CD4-positive, alpha-beta memory T cell (primary cell): ENCODE data around the gene PRDX5. TPM values are rescaled to one million over a fixed set of nuclear protein-coding genes. Genes with fewer than 3 reads are reported as not detected.

Experiments used
- CTCF ChIA-PET: fragments of 350-600 bp; sonication (Branson Sonifier 250); formaldehyde crosslinking; loops from one replicate; lab custom pipeline; 2021; ENCODE audit warnings: inconsistent platforms; ENCODE audit not compliant: partially characterized antibody; lab: Charles Lee
- POLR2A ChIA-PET: fragments of 350-600 bp; sonication (Branson Sonifier 250); formaldehyde crosslinking; loops from one replicate; lab custom pipeline; 2021; ENCODE audit not compliant: partially characterized antibody; lab: Charles Lee
- DNase-seq, 5 donors: peaks; one replicate each; pipeline versions ENCODE4 v3.0.0 to v3.0.0-alpha.2; 2020 to 2022; ENCODE audit warnings: mixed read lengths in 1 of 5
- H3K27ac ChIP-seq: one replicate; pipeline ENCODE4 v1.7.0; 2013; ENCODE audit warnings: low read depth, low read length
- H3K27me3 ChIP-seq: 2 replicates; pipeline ENCODE4 v1.7.0; 2013; ENCODE audit warnings: mild to moderate bottlenecking, low read length, moderate library complexity; ENCODE audit not compliant: insufficient read depth
- H3K36me3 ChIP-seq: 2 replicates; pipeline ENCODE4 v1.7.0; 2013; ENCODE audit warnings: mild to moderate bottlenecking, low read length, moderate library complexity; ENCODE audit not compliant: insufficient read depth
- H3K4me1 ChIP-seq: 2 replicates; pipeline ENCODE4 v1.7.0; 2013; ENCODE audit warnings: mild to moderate bottlenecking, low read length, moderate library complexity; ENCODE audit not compliant: insufficient read depth
- H3K4me3 ChIP-seq, 2 donors: one replicate each; pipeline ENCODE4 v1.7.0; 2013; ENCODE audit warnings: low read length in 2 of 2, mild to moderate bottlenecking in 1 of 2
- H3K9me3 ChIP-seq, 2 donors: one replicate each; pipeline ENCODE4 v1.7.0; 2013; ENCODE audit warnings: low read length in 2 of 2, control low read depth in 1 of 2; ENCODE audit not compliant: control insufficient read depth in 1 of 2
- H3K27ac Mint-ChIP-seq, 7 donors: one replicate each; pipeline ENCODE4 v1.8.0; 2020 to 2021; ENCODE audit warnings: mixed read lengths in 7 of 7, mild to moderate bottlenecking in 6 of 7, inconsistent platforms in 3 of 7, moderate library complexity in 3 of 7
- H3K27me3 Mint-ChIP-seq, 2 donors: one replicate each; pipeline ENCODE4 v1.8.0; 2020 to 2021; ENCODE audit warnings: mixed read lengths in 2 of 2
- H3K36me3 Mint-ChIP-seq, 2 donors: one replicate each; pipeline ENCODE4 v1.8.0; 2020 to 2021; ENCODE audit warnings: mixed read lengths in 2 of 2, inconsistent platforms in 1 of 2, mild to moderate bottlenecking in 1 of 2
- H3K4me1 Mint-ChIP-seq, 4 donors: one replicate each; pipeline ENCODE4 v1.8.0; 2020 to 2021; ENCODE audit warnings: mixed read lengths in 4 of 4, mild to moderate bottlenecking in 1 of 4
- H3K4me3 Mint-ChIP-seq, 8 donors: one replicate each; pipeline ENCODE4 v1.8.0; 2020 to 2021; ENCODE audit warnings: mixed read lengths in 8 of 8, mild to moderate bottlenecking in 7 of 8, moderate library complexity in 6 of 8, inconsistent platforms in 3 of 8
- H3K9me3 Mint-ChIP-seq, 8 donors: one replicate each; pipeline ENCODE4 v1.8.0; 2020 to 2021; ENCODE audit warnings: mixed read lengths in 8 of 8, mild to moderate bottlenecking in 5 of 8, inconsistent platforms in 3 of 8, moderate library complexity in 1 of 8
- intact Hi-C: fragments of 100-400 bp; cut with micrococcal nuclease; formaldehyde crosslinking; loops from one replicate; pipeline ENCODE4 v1.15.1; 2023
- microRNA-seq: library from miRNA; unstranded; fragments of <30 nt; microRNA quantifications from one replicate; pipeline ENCODE4 v1.2.0, GENCODE V29; 2021; ENCODE audit warnings: borderline replicate concordance, borderline number of aligned reads, borderline microRNAs expressed, mixed read lengths
- polyA plus RNA-seq, 2 donors: library from polyadenylated mRNA; unstranded; fragments of 300-500 nt; fragmentation: Illumina TruSeq; gene quantifications; one replicate each; pipeline ENCODE4 v1.2.3, GENCODE V29; 2021
- total RNA-seq, 2 experiments: library from RNA; stranded (reverse); gene quantifications; one replicate each; pipeline ENCODE4 v1.2.3, GENCODE V29; 2021

Gene PRDX5
- total and polyA plus RNA-seq, 4 experiments from 2014 or later: 57.6 to 251 (median 111) TPM

GRCh38 chr11:64368673-64369074, 50.8 kb downstream of the PRDX5 start:
- no peaks in the 10 kb centered on the region for H3K27me3 ChIP-seq
- H3K27ac Mint-ChIP-seq: no peak overlapping the region

GRCh38 chr11:64369440-64370421, 51.8 kb downstream of the PRDX5 start:
- intact Hi-C loops: no loop called here
- Histone ChIP-seq H3K36me3 (peaks cover 26% of the 10 kb centered on the region), H3K4me3 (no peak overlapping the region), H3K9me3 (no peaks in the 10 kb centered on the region), H3K27ac (no peak overlapping the region), H3K27me3 (no peaks in the 10 kb centered on the region), H3K4me1 (no peaks in the 10 kb centered on the region)
- CTCF ChIA-PET: interaction anchor here (1.2 kb wide), 1 partner anchor 10 kb away, joined by 3 read pairs; no protein-coding TSS in a partner anchor
- Mint-ChIP-seq H3K9me3 (peaks cover 0 to 2% (median 0%) of the 10 kb centered on the region in 8 donors), H3K4me3 (no peak overlapping the region), H3K27ac (no peak overlapping the region), H3K4me1 (peaks cover 0 to 4% (median 0%) of the 10 kb centered on the region in 4 donors), H3K36me3 (peaks cover 17 to 31% of the 10 kb centered on the region in 2 donors), H3K27me3 (no peaks in the 10 kb centered on the region)
- POLR2A ChIA-PET: interaction anchor here (0.6 to 0.7 kb wide), 2 partner anchors 10 to 803 kb away, joined by 3 read pairs; no protein-coding TSS in a partner anchor
- DNase-seq: no peak

More at GRCh38 chr11:64368673-64369074, 50.8 kb downstream of the PRDX5 start:
- Mint-ChIP-seq H3K4me3 (no peak overlapping the region), H3K36me3 (peaks cover 22 to 36% of the 10 kb centered on the region in 2 donors), H3K9me3 (peaks cover 0 to 2% (median 0%) of the 10 kb centered on the region in 8 donors), H3K27me3 (no peaks in the 10 kb centered on the region), H3K4me1 (peaks cover 0 to 4% (median 0%) of the 10 kb centered on the region in 4 donors)
- DNase-seq: no peak
- H3K4me1 ChIP-seq: no peaks in the 10 kb centered on the region
- H3K36me3 ChIP-seq: peaks cover 29% of the 10 kb centered on the region
- POLR2A ChIA-PET: no interaction called here
- intact Hi-C loops: no loop called here
- CTCF ChIA-PET: interaction anchor here (1.2 kb wide), 1 partner anchor 9 kb away, joined by 3 read pairs; no protein-coding TSS in a partner anchor
- H3K27ac ChIP-seq: no peak overlapping the region
- no peak overlapping the region for H3K4me3 ChIP-seq
- no peaks in the 10 kb centered on the region for H3K9me3 ChIP-seq

GRCh38 chr11:64371201-64371600, 53.3 kb downstream of the PRDX5 start:
- CTCF ChIA-PET: no interaction called here
- Histone ChIP-seq H3K4me1 (no peaks in the 10 kb centered on the region), H3K27me3 (no peaks in the 10 kb centered on the region), H3K4me3 (no peak overlapping the region), H3K36me3 (peaks cover 15% of the 10 kb centered on the region), H3K9me3 (no peaks in the 10 kb centered on the region), H3K27ac (no peak overlapping the region)
- H3K4me3 Mint-ChIP-seq: no peak overlapping the region
- intact Hi-C loops: no loop called here
- peaks cover 17 to 20% of the 10 kb centered on the region in 2 donors for H3K36me3 Mint-ChIP-seq
- H3K4me1 Mint-ChIP-seq: peaks cover 0 to 4% (median 0%) of the 10 kb centered on the region in 4 donors
- H3K27me3 Mint-ChIP-seq: no peaks in the 10 kb centered on the region
- DNase-seq: no peak
- POLR2A ChIA-PET: no interaction called here
- H3K27ac Mint-ChIP-seq: peak overlapping the region in 1 of 7 donors; percentile 36
- peaks cover 0 to 2% (median 0%) of the 10 kb centered on the region in 8 donors for H3K9me3 Mint-ChIP-seq

Small RNAs within 50 kb of the gene (microRNA-seq; reads per million reads assigned to microRNA genes)
- gene MIR1237 (not detected), gene MIR7155 (not detected)

Other genes starting within 250 kb of the PRDX5 start
- gene MACROD1, start 152.0 kb upstream of the PRDX5 start, total RNA-seq: 1 to 10 TPM; 8.1 to 8.7 TPM
- 1 to 10 TPM; 5.0 to 6.5 TPM for gene MACROD1, start 152.0 kb upstream of the PRDX5 start, polyA plus RNA-seq
- 100 to 1,000 TPM in 1 of 2 experiments, 10 to 100 TPM in 1; 97.4 to 106 TPM for gene STIP1, start 131.9 kb upstream of the PRDX5 start, total RNA-seq
- 10 to 100 TPM; 37.1 to 98.8 TPM for gene STIP1, start 131.9 kb upstream of the PRDX5 start, polyA plus RNA-seq
- gene FERMT3, start 111.4 kb upstream of the PRDX5 start, total RNA-seq: 100 to 1,000 TPM; 149 to 152 TPM
- 100 to 1,000 TPM; 198 to 202 TPM for gene FERMT3, start 111.4 kb upstream of the PRDX5 start, polyA plus RNA-seq
- gene TRPT1, start 91.9 kb upstream of the PRDX5 start, total RNA-seq: 10 to 100 TPM; 37.6 to 42.1 TPM
- 10 to 100 TPM; 31.1 to 35.3 TPM for gene TRPT1, start 91.9 kb upstream of the PRDX5 start, polyA plus RNA-seq
- 100 to 1,000 TPM in 1 of 2 experiments, 10 to 100 TPM in 1; 83.9 to 101 TPM for gene NUDT22, start 91.8 kb upstream of the PRDX5 start, total RNA-seq
- 10 to 100 TPM; 38.1 to 69.6 TPM for gene NUDT22, start 91.8 kb upstream of the PRDX5 start, polyA plus RNA-seq
- gene DNAJC4, start 87.6 kb upstream of the PRDX5 start, total RNA-seq: 10 to 100 TPM; 60.6 to 64.5 TPM
- gene DNAJC4, start 87.6 kb upstream of the PRDX5 start, polyA plus RNA-seq: 10 to 100 TPM; 15.6 to 23.6 TPM
- 10 to 100 TPM; 96.8 to 97.3 TPM for gene VEGFB, start 83.5 kb upstream of the PRDX5 start, total RNA-seq
- gene VEGFB, start 83.5 kb upstream of the PRDX5 start, polyA plus RNA-seq: 10 to 100 TPM in 1 of 2 donors, 1 to 10 TPM in 1; 2.3 to 22.2 TPM
- gene FKBP2, start 77.0 kb upstream of the PRDX5 start, total RNA-seq: 10 to 100 TPM; 41.4 to 46.4 TPM
- 100 to 1,000 TPM; 106 to 107 TPM for gene FKBP2, start 77.0 kb upstream of the PRDX5 start, polyA plus RNA-seq
- gene PPP1R14B, start 71.2 kb upstream of the PRDX5 start, total RNA-seq: 10 to 100 TPM; 32.2 to 38.4 TPM
- gene PPP1R14B, start 71.2 kb upstream of the PRDX5 start, polyA plus RNA-seq: 10 to 100 TPM; 52.1 to 83.5 TPM
- gene PLCB3, start 66.6 kb upstream of the PRDX5 start, total RNA-seq: 10 to 100 TPM; 10.8 to 11.9 TPM
- gene PLCB3, start 66.6 kb upstream of the PRDX5 start, polyA plus RNA-seq: under 1 TPM in 1 of 2 donors, not detected in 1; 0.71 TPM
- gene BAD, start 33.5 kb upstream of the PRDX5 start, total RNA-seq: 10 to 100 TPM; 23.1 to 26.2 TPM
- 10 to 100 TPM; 48.2 to 70.1 TPM for gene BAD, start 33.5 kb upstream of the PRDX5 start, polyA plus RNA-seq
- gene GPR137, start 32.3 kb upstream of the PRDX5 start, total RNA-seq: 10 to 100 TPM; 30.6 to 34.7 TPM
- gene GPR137, start 32.3 kb upstream of the PRDX5 start, polyA plus RNA-seq: 10 to 100 TPM in 1 of 2 donors, 1 to 10 TPM in 1; 6.8 to 11.2 TPM
- gene KCNK4, start 26.8 kb upstream of the PRDX5 start, total RNA-seq: not detected
- not detected for gene KCNK4, start 26.8 kb upstream of the PRDX5 start, polyA plus RNA-seq
- not detected for gene CATSPERZ, start 17.8 kb upstream of the PRDX5 start, total RNA-seq
- not detected for gene CATSPERZ, start 17.8 kb upstream of the PRDX5 start, polyA plus RNA-seq
- 10 to 100 TPM; 29.5 to 31.9 TPM for gene ESRRA, start 12.6 kb upstream of the PRDX5 start, total RNA-seq
- gene ESRRA, start 12.6 kb upstream of the PRDX5 start, polyA plus RNA-seq: 10 to 100 TPM in 1 of 2 donors, 1 to 10 TPM in 1; 4.4 to 12.4 TPM
- 100 to 1,000 TPM; 171 to 174 TPM for gene TRMT112, start 562 bp upstream of the PRDX5 start, total RNA-seq
- gene TRMT112, start 562 bp upstream of the PRDX5 start, polyA plus RNA-seq: 100 to 1,000 TPM; 413 to 516 TPM
- 10 to 100 TPM; 68.3 to 73.0 TPM for gene CCDC88B, start 22.1 kb downstream of the PRDX5 start, total RNA-seq
- 10 to 100 TPM in 1 of 2 donors, 1 to 10 TPM in 1; 6.8 to 39.5 TPM for gene CCDC88B, start 22.1 kb downstream of the PRDX5 start, polyA plus RNA-seq
- gene RPS6KA4, start 41.0 kb downstream of the PRDX5 start, total RNA-seq: 10 to 100 TPM; 33.9 to 38.7 TPM
- 10 to 100 TPM in 1 of 2 donors, 1 to 10 TPM in 1; 6.7 to 12.5 TPM for gene RPS6KA4, start 41.0 kb downstream of the PRDX5 start, polyA plus RNA-seq
- gene SLC22A11, start 237.8 kb downstream of the PRDX5 start, total RNA-seq: not detected
- not detected for gene SLC22A11, start 237.8 kb downstream of the PRDX5 start, polyA plus RNA-seq